Measurements from ENCODE around the gene CBX3.
A peak's percentile ranks its signal among the peaks of the same experiment; 100 is the strongest.

- no peak for TF ChIP-seq CTCF (IDR thresholded peaks at IDR 0.05)
- peak in 1 of 2 donors; percentile 10 for TF ChIP-seq POLR2A (IDR thresholded peaks at IDR 0.05)
- no peak for TF ChIP-seq EP300 (IDR thresholded peaks at IDR 0.05)
These were observed 12.5 kb upstream of the CBX3 start for GRCh38 chr7:26188957-26189541.
